Endothelial cell of umbilical vein (primary cell): ENCODE data around the gene TEX22.

ENCODE experiments used
- CTCF ChIP-seq, 2 donors: IDR thresholded peaks; 1 replicate in 1 of 2; 2 replicates in 1 of 2; pipeline ENCODE4 v1.5.1; 2011; ENCODE audit warnings: low read length in 2 of 2, mild to moderate bottlenecking in 2 of 2, moderate library complexity in 2 of 2, control low read depth in 1 of 2, inconsistent platforms in 1 of 2, low read depth in 1 of 2; ENCODE audit not compliant: insufficient read depth in 1 of 2; ENCODE audit errors: extremely low read depth in 1 of 2
- EZH2 ChIP-seq: IDR thresholded peaks from 2 replicates; pipeline ENCODE4 v1.6.1; 2012; ENCODE audit warnings: borderline replicate concordance, low read depth, mild to moderate bottlenecking, moderate library complexity, low read length, inconsistent platforms; ENCODE audit not compliant: severe bottlenecking
- FOS ChIP-seq: IDR thresholded peaks from 2 replicates; pipeline ENCODE4 v1.6.1; 2011; ENCODE audit warnings: mild to moderate bottlenecking, low read length, moderate library complexity, borderline replicate concordance; ENCODE audit not compliant: insufficient read depth
- MAX ChIP-seq: IDR thresholded peaks from 2 replicates; pipeline ENCODE4 v1.6.1; 2011; ENCODE audit not compliant: insufficient read depth, insufficient read length
- MYC ChIP-seq: IDR thresholded peaks from one replicate; pipeline ENCODE4 v1.6.1; 2011; ENCODE audit warnings: mild to moderate bottlenecking, low read depth, low read length
- POLR2A ChIP-seq: IDR thresholded peaks from 2 replicates; pipeline ENCODE4 v1.6.1; 2012; ENCODE audit warnings: low read depth, mild to moderate bottlenecking, control low read depth, low read length
- POLR2AphosphoS5 ChIP-seq: IDR thresholded peaks from 2 replicates; pipeline ENCODE4 v1.6.1; 2012; ENCODE audit warnings: low read depth, mild to moderate bottlenecking, control low read depth, low read length, moderate library complexity; ENCODE audit not compliant: insufficient read depth

GRCh38 chr14:105366386-105367074, 31.8 kb upstream of the TEX22 start:
- no peak for TF ChIP-seq POLR2A
- TF ChIP-seq EZH2, result no peak
- no peak for TF ChIP-seq FOS
- TF ChIP-seq CTCF (IDR thresholded peaks at IDR 0.05; ENCODE audit: extremely low read depth in 1 of 2, insufficient read depth in 1 of 2, low read depth in 1 of 2, low read length in 2 of 2), result no peak
- TF ChIP-seq MYC, result no peak
- no peak for TF ChIP-seq MAX
- TF ChIP-seq POLR2AphosphoS5, result no peak
